Anterior cingulate cortex (tissue), 58 donors: ENCODE data around the gene ANTXR2.

ENCODE experiments used
- DNase-seq, 58 donors: peaks; one replicate each; lab custom pipeline; 2025; lab: John Stamatoyannopoulos, UW

Gene ANTXR2

GRCh38 chr4:80070880-80071603 lies 2.0 kb downstream of the ANTXR2 start:
- DNase-seq: no peak

DNA sequence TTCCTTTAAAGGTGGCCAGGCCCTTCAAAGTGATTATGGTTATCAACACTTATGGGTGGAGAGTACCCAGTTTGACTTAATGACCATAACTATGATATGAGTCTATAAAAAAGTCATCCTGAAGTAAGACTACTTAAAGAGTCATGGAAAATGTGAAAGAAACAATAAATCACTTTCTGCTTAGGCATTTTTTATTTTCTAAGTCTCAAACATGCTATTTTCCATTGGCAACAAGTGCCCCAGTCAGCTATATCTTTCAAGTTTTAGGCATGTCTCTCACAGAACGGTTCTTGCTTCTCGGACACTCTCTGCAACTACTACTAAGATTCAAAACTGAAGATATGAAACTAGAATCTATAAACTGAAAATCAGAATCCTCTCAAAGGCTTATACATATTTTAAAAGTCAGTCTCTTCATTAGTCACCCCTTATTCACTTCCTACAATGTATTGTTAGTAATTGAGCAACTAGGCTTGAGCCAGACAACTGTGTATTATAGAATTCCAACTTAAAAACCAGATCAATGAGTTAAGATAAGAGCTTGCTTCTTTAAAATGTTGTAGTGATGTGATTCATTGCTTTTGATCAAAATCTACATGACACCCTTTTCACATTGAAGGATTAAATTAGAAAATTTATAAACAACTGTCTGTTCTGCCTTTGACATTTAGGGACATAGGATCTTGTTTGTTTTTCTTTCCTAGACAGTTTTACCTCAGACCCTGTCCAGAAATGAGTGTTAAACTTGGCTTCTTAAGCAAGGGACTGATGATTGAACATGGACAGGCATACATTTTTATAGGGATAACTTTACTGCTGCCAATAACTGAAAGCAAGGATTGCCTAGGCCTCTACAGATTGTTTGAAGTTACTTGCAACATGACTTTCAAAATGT lies 2.9 kb downstream of the ANTXR2 start:
- DNase-seq: no peak

GRCh38 chr4:80069108-80069836 lies 3.8 kb downstream of the ANTXR2 start:
- no peak for DNase-seq

GRCh38 chr4:80065601-80066000 lies 7.4 kb downstream of the ANTXR2 start:
- DNase-seq: no peak

DNA sequence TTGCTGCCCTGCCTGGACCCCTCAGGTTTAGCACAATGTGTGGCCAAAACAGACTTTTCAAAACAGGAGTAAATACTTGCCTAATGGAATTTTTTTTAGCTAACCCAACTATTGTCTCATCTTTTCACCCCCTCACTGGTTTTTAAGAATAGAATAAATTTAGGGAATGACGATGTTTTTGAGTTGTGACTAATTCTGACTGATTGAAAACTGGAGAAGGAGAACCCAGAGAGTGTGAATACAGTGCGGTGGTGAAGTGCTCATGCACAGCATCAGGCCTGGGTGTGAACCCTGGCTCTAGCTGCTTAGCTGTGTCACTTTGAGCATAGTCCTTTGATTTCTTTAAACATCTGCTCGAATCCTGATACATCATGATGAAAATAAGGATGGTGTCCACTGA lies 10.5 kb downstream of the ANTXR2 start:
- no peak for DNase-seq

GRCh38 chr4:80060804-80061203 lies 12.2 kb downstream of the ANTXR2 start:
- no peak for DNase-seq

GRCh38 chr4:80058740-80059139 lies 14.3 kb downstream of the ANTXR2 start:
- DNase-seq: no peak

DNA sequence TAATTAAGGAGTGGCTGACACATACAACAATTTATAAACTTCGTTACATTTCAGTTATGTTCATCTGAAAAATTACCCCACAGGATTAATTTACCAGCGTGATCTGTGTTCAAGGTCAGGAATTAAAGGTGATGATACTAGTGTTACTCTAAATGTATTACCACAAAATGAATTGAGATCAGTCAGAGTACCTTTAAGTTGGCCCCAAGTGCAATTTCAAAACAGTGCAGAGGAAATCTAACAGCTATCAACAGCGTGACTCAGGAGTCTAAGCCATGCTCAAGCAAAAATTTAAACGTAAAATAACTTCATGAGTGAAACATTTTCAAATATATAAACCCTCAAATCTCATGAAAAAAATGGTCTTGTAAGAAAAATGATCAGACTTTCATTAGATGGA lies 18.7 kb downstream of the ANTXR2 start:
- DNase-seq: no peak

DNA sequence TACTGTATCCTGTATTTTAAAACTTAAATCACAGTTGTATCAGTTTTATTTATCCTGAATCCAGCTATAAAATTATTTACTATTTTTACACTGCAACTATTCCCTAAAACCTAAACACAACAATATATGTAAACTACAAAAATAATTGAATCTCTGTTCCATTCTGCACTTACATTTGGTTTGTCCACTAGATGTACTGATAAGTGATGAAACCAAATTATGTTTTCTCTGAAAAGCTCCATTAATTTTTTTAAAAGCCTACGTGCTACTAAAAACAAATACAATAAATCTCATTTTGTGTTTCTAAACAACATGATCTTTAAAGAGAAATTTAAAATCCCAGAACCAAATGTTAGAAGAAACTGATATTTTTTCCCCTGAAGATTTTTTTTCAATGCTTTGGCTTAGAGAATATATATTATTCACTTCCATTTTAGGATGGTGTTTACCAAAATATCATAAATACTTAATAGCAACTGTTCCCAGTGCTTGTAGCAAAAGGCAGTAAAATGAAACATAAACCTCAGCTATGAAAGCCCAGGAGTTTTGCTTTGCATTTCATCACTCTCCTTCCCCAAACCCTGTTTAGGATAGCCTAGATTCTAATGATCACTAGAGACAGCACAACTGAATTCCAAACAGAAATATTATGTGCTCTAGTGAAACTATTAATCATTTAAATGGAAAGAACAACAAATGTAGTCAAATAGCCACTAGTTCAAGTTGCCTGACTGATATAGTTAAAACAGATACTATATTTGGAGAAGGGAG lies 19.7 kb downstream of the ANTXR2 start:
- DNase-seq: no peak

GRCh38 chr4:80049813-80050534 lies 23.1 kb downstream of the ANTXR2 start:
- DNase-seq: no peak

DNA sequence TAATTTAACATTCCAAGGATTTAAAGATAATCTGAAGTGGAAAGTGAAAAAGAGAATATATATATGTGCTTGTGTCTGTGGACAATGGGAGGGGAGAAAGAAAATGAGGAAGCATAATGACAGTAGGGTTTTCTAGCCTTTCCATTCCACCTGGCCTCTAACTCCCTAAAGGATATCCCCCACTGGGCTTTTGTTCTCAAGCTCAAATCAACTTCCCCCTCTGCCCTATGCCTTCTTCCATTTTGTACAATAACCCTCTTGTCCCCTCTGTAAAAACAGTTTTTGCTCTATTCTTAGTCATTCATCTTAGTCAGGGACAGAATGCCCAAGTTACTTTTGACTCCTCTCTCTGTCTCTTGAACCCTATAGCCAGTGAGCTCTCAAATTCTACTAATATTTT lies 23.6 kb downstream of the ANTXR2 start:
- no peak for DNase-seq

DNA sequence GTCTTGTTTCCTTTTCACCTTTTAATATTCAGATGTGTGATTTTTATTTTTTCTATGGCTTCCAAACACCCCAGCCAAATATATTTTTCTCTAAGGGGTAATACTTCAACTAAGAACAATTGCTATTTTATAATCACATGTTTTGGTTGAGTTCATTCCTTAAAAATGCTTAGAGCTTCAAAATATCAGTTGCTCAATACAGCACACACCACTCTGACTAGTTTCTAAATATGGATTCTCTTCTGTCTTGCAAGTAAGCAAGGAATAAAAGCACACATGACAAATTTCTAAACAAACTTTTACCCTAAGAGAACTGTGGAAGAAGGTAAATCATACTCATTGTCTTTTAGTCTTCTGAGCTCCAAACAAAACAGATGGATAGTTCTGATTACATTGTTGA lies 27.2 kb downstream of the ANTXR2 start:
- DNase-seq: no peak

GRCh38 chr4:80043541-80043940 lies 29.5 kb downstream of the ANTXR2 start:
- no peak for DNase-seq

- DNase-seq: no peak
Observed at GRCh38 chr4:80042821-80043220, 30.2 kb downstream of the ANTXR2 start.

- DNase-seq: no peak
Observed at GRCh38 chr4:80037864-80038263, 35.2 kb downstream of the ANTXR2 start.

GRCh38 chr4:80036949-80037685 lies 35.9 kb downstream of the ANTXR2 start:
- no peak for DNase-seq

GRCh38 chr4:80036306-80036705 lies 36.7 kb downstream of the ANTXR2 start:
- DNase-seq: no peak

DNA sequence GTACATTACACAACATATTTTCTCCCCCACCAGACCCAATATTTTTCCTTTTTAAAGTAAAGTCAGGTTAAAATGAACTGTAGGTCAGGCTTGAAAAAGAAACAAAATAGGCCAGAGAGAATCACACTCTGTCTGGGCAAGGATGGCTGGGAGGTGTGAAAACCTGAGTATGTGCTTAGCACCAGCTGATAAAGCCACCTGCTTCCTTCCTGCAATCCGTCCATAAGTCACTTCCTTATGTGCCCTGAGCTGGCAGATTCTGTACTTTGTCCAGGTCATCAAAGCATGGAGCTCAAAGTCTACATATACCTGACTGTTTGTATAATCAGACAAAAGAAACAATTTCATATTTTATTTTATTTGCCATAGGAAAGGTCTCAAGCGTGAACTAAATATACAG lies 37.7 kb downstream of the ANTXR2 start:
- no peak for DNase-seq

DNA sequence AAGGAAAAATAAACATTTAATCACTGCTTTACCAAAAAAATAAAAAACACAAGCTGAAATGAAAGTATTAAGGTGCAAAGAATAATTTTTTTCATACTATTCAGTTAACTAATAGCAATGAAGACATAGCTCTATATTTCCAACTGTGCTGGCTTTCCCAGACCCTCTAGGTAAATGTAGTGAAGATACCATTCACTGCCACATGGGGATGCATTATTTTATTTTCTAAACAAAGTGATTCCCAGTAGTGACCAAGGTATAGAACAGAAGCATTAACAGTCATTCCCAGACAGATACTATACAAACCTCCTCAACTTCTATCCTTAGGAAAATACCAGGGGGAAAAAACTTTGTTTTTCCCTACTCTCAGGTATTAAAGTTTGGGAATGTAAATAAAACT lies 39.4 kb downstream of the ANTXR2 start:
- no peak for DNase-seq
